Activated CD4-positive, alpha-beta T cell treated with anti-CD3 and anti-CD28 coated beads, Interleukin-2, amount 50 U/mL, for 48 hours (primary cell): ENCODE data around the gene GTF3C2.

Experiments
- DNase-seq, 2 experiments: peaks; one replicate each; pipeline ENCODE4 v3.0.0-alpha.2; 2020

The GTF3C2 gene

GRCh38 chr2:27356382-27357181 is at the start of gene GTF3C2:
Gene GTF3C2, minus strand, starts transcription at chr2:27356764. Its CDS starts 13,210 bp downstream, at chr2:27343554.
- DNase-seq = peak; percentile 91 to 94

GRCh38 chr2:27400348-27401135 is 44.0 kb upstream of the GTF3C2 start:
- no peak for DNase-seq

GRCh38 chr2:27398962-27399361 is 42.4 kb upstream of the GTF3C2 start:
- no peak for DNase-seq

GRCh38 chr2:27393225-27393624 is 36.7 kb upstream of the GTF3C2 start:
- no peak for DNase-seq

GRCh38 chr2:27390822-27391679 is 34.5 kb upstream of the GTF3C2 start:
- no peak for DNase-seq

- DNase-seq = no peak
Observed at GRCh38 chr2:27381577-27382181, 25.1 kb upstream of the GTF3C2 start.

- peak; percentile 91 to 93 for DNase-seq
Observed at GRCh38 chr2:27380626-27381545, 24.3 kb upstream of the GTF3C2 start, which contains the start of gene ZNF513. Gene ZNF513, minus strand, starts transcription at chr2:27380734. Its CDS starts 208 bp downstream, at chr2:27380526.

GRCh38 chr2:27379836-27380625 is 23.5 kb upstream of the GTF3C2 start:
- DNase-seq = peak; percentile 60 to 69

GRCh38 chr2:27379383-27379835 is 22.8 kb upstream of the GTF3C2 start:
- DNase-seq = no peak

- DNase-seq = no peak
Observed at GRCh38 chr2:27378809-27379290, 22.3 kb upstream of the GTF3C2 start.

GRCh38 chr2:27378096-27378808 is 21.7 kb upstream of the GTF3C2 start:
- no peak for DNase-seq

- DNase-seq = no peak
Observed at GRCh38 chr2:27377618-27378095, 21.1 kb upstream of the GTF3C2 start.

GRCh38 chr2:27376866-27377617 is 20.5 kb upstream of the GTF3C2 start:
- no peak for DNase-seq

- DNase-seq = no peak
Observed at GRCh38 chr2:27376151-27376865, 19.7 kb upstream of the GTF3C2 start.

GRCh38 chr2:27375513-27376099 is 19.0 kb upstream of the GTF3C2 start:
- no peak for DNase-seq

- no peak for DNase-seq
Observed at GRCh38 chr2:27373567-27373966, 17.0 kb upstream of the GTF3C2 start.

GRCh38 chr2:27372937-27373336 is 16.4 kb upstream of the GTF3C2 start:
- no peak for DNase-seq
